ENCODE measurements around the gene PARD3. TPM values are rescaled to one million over a fixed set of nuclear protein-coding genes. Genes with fewer than 3 reads are reported as not detected.

Gene PARD3
- total RNA-seq, 4 donors from 2014 or later = 27.3 to 65.3 (median 55.6) TPM

- H3K4me3 ChIP-seq = no peak overlapping the region
- intact Hi-C loops (cut with DNase I; ENCODE audit: low total_unique reads) = no loop called here
- WGBS, 2 donors (ENCODE audit: low coverage in 1 of 2) = 71 to 83% methylated on average over 9 to 12 of the region's 12 CpGs
- TF ChIP-seq POLR2AphosphoS5 (IDR thresholded peaks at IDR 0.05) = no peak
- TF ChIP-seq POLR2A (IDR thresholded peaks at IDR 0.05) = no peak
- TF ChIP-seq, protein P1, sequence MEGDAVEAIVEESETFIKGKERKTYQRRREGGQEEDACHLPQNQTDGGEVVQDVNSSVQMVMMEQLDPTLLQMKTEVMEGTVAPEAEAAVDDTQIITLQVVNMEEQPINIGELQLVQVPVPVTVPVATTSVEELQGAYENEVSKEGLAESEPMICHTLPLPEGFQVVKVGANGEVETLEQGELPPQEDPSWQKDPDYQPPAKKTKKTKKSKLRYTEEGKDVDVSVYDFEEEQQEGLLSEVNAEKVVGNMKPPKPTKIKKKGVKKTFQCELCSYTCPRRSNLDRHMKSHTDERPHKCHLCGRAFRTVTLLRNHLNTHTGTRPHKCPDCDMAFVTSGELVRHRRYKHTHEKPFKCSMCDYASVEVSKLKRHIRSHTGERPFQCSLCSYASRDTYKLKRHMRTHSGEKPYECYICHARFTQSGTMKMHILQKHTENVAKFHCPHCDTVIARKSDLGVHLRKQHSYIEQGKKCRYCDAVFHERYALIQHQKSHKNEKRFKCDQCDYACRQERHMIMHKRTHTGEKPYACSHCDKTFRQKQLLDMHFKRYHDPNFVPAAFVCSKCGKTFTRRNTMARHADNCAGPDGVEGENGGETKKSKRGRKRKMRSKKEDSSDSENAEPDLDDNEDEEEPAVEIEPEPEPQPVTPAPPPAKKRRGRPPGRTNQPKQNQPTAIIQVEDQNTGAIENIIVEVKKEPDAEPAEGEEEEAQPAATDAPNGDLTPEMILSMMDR (IDR thresholded peaks at IDR 0.05) = no peak
- TF ChIP-seq EP300 (IDR thresholded peaks at IDR 0.05; ENCODE audit: low read depth) = no peak
- in situ Hi-C loops (cut with MboI; ENCODE audit: low pct_ligation_motif_present in 1 of 4, low pct_unique_long_range_greater_than_20kb in 1 of 4, low sequenced_read_pairs in 3 of 4) = no loop called here
- no peaks in the 10 kb centered on the region for H3K27me3 ChIP-seq
- no peak overlapping the region for H3K27ac ChIP-seq
- no peaks in the 10 kb centered on the region for H3K9me3 ChIP-seq
- no peaks in the 10 kb centered on the region for H3K36me3 ChIP-seq
- peaks cover 0 to 2% (median 0%) of the 10 kb centered on the region in 4 donors for H3K4me1 ChIP-seq
- DNase-seq = no peak
Measured at GRCh38 chr10:34599026-34599795, 215.9 kb downstream of the PARD3 start.

GRCh38 chr10:34596351-34596750 lies 218.7 kb downstream of the PARD3 start:
- Histone ChIP-seq H3K9me3 (no peaks in the 10 kb centered on the region), H3K4me3 (no peak overlapping the region), H3K27me3 (no peaks in the 10 kb centered on the region), H3K4me1 (no peaks in the 10 kb centered on the region), H3K36me3 (no peaks in the 10 kb centered on the region), H3K27ac (no peak overlapping the region)
- in situ Hi-C loops (cut with MboI; ENCODE audit: low pct_ligation_motif_present in 1 of 4, low pct_unique_long_range_greater_than_20kb in 1 of 4, low sequenced_read_pairs in 3 of 4) = no loop called here
- TF ChIP-seq POLR2AphosphoS5 (IDR thresholded peaks at IDR 0.05) = no peak
- TF ChIP-seq EP300 (IDR thresholded peaks at IDR 0.05; ENCODE audit: low read depth) = no peak
- TF ChIP-seq, protein P1 (IDR thresholded peaks at IDR 0.05) = no peak
- TF ChIP-seq POLR2A (IDR thresholded peaks at IDR 0.05) = no peak
- intact Hi-C loops (cut with DNase I; ENCODE audit: low total_unique reads) = no loop called here
- 77 to 91% methylated on average over 2 to 7 of the region's 7 CpGs for WGBS, 2 donors (ENCODE audit: low coverage in 1 of 2)
- DNase-seq = no peak

DNA sequence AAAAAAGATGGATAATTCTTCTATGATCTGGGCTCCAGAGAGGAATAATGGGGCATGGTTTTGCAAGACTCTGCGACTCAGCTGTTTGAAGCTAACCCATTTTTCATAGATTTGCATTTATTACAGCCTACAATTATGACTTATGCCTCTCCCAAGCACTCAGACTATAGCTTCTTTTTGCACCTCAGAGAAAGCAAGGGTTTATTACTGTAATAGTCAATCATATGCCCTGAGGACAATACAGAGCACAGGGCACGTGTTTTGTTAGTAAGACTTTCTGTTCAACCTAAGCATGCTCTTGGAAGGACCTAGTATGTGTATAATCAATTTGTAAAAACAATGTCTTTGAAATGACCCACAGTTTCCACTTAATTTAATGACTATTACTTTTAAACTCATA lies 221.2 kb downstream of the PARD3 start:
- 59 to 69% methylated on average over 2 of the region's 2 CpGs for WGBS, 2 donors (ENCODE audit: low coverage in 1 of 2)
- H3K9me3 ChIP-seq = no peaks in the 10 kb centered on the region
- in situ Hi-C loops (cut with MboI; ENCODE audit: low pct_ligation_motif_present in 1 of 4, low pct_unique_long_range_greater_than_20kb in 1 of 4, low sequenced_read_pairs in 3 of 4) = no loop called here
- intact Hi-C loops (cut with DNase I; ENCODE audit: low total_unique reads) = no loop called here
- H3K4me1 ChIP-seq = no peaks in the 10 kb centered on the region
- no peak for DNase-seq
- no peak for TF ChIP-seq POLR2A (IDR thresholded peaks at IDR 0.05)
- no peak for TF ChIP-seq POLR2AphosphoS5 (IDR thresholded peaks at IDR 0.05)
- no peak for TF ChIP-seq EP300 (IDR thresholded peaks at IDR 0.05; ENCODE audit: low read depth)
- TF ChIP-seq, protein P1 (IDR thresholded peaks at IDR 0.05) = no peak
- H3K4me3 ChIP-seq = no peak overlapping the region
- no peaks in the 10 kb centered on the region for H3K27me3 ChIP-seq
- H3K36me3 ChIP-seq = no peaks in the 10 kb centered on the region
- H3K27ac ChIP-seq = no peak overlapping the region

- 95% methylated on average over 2 of the region's 2 CpGs for WGBS, 2 donors (ENCODE audit: low coverage in 1 of 2)
- in situ Hi-C loops (cut with MboI; ENCODE audit: low pct_ligation_motif_present in 1 of 4, low pct_unique_long_range_greater_than_20kb in 1 of 4, low sequenced_read_pairs in 3 of 4) = no loop called here
- TF ChIP-seq, protein P1 (IDR thresholded peaks at IDR 0.05) = no peak
- TF ChIP-seq EP300 (IDR thresholded peaks at IDR 0.05; ENCODE audit: low read depth) (no peak), POLR2A (IDR thresholded peaks at IDR 0.05) (no peak), POLR2AphosphoS5 (IDR thresholded peaks at IDR 0.05) (no peak)
Measured at GRCh38 chr10:34593374-34593890, 221.7 kb downstream of the PARD3 start.

More at GRCh38 chr10:34593374-34593890, 221.7 kb downstream of the PARD3 start:
- no peak overlapping the region for H3K4me3 ChIP-seq
- H3K27ac ChIP-seq = no peak overlapping the region
- H3K36me3 ChIP-seq = no peaks in the 10 kb centered on the region
- no peaks in the 10 kb centered on the region for H3K27me3 ChIP-seq
- no peaks in the 10 kb centered on the region for H3K4me1 ChIP-seq
- no peak for DNase-seq
- H3K9me3 ChIP-seq = no peaks in the 10 kb centered on the region
- intact Hi-C loops (cut with DNase I; ENCODE audit: low total_unique reads) = no loop called here
